ENCODE data around the gene PLCG1.
A peak's percentile ranks its signal among the peaks of the same experiment; 100 is the strongest.
"Not testable (repeated sequence)": the region's sequence is repeated elsewhere in the genome, so short reads cannot be mapped to it uniquely, and the experiment has no call there.

The PLCG1 gene

GRCh38 chr20:41116282-41116956 lies 20.9 kb upstream of the PLCG1 start:
- no peak overlapping the region for H3K4me3 ChIP-seq (ENCODE audit: low read length)
- TF ChIP-seq CTCF (conservative IDR thresholded peaks at IDR 0.05; ENCODE audit: low read depth, low read length) = no peak
- no peak for DNase-seq (ENCODE audit: low read depth)

- not testable (repeated sequence) for H3K4me3 ChIP-seq (ENCODE audit: low read length); DNase-seq (ENCODE audit: low read depth)
- peak; percentile 9 for TF ChIP-seq CTCF (conservative IDR thresholded peaks at IDR 0.05; ENCODE audit: low read depth, low read length)
Observed at GRCh38 chr20:41118159-41118558, 19.2 kb upstream of the PLCG1 start.

- DNase-seq (ENCODE audit: low read depth) = no peak
- TF ChIP-seq CTCF (conservative IDR thresholded peaks at IDR 0.05; ENCODE audit: low read depth, low read length) = no peak
- no peak overlapping the region for H3K4me3 ChIP-seq (ENCODE audit: low read length)
Observed at GRCh38 chr20:41118632-41119031, 18.7 kb upstream of the PLCG1 start.

- TF ChIP-seq CTCF (conservative IDR thresholded peaks at IDR 0.05; ENCODE audit: low read depth, low read length) = no peak
- no peak for DNase-seq (ENCODE audit: low read depth)
- H3K4me3 ChIP-seq (ENCODE audit: low read length) = no peak overlapping the region
Observed at GRCh38 chr20:41119614-41120561, 17.5 kb upstream of the PLCG1 start.

- no peak for TF ChIP-seq CTCF (conservative IDR thresholded peaks at IDR 0.05; ENCODE audit: low read depth, low read length)
- H3K4me3 ChIP-seq (ENCODE audit: low read length) = no peak overlapping the region
- DNase-seq (ENCODE audit: low read depth) = no peak
Observed at GRCh38 chr20:41121399-41121798, 15.9 kb upstream of the PLCG1 start.

GRCh38 chr20:41123631-41124030 lies 13.7 kb upstream of the PLCG1 start:
- TF ChIP-seq CTCF (conservative IDR thresholded peaks at IDR 0.05; ENCODE audit: low read depth, low read length) = no peak
- DNase-seq (ENCODE audit: low read depth) = no peak
- H3K4me3 ChIP-seq (ENCODE audit: low read length) = no peak overlapping the region

Measured in retinal pigment epithelial cell (primary cell).